Muscle layer of duodenum (tissue), 2 donors: ENCODE results near the gene SFPQ.
"Not testable (repeated sequence)": the region's sequence is repeated elsewhere in the genome, so short reads cannot be mapped to it uniquely, and the experiment has no call there.

Experiments used
- H3K27ac ChIP-seq: one replicate; pipeline ENCODE4 v1.7.0; 2013; ENCODE audit warnings: mild to moderate bottlenecking, low read length
- H3K27me3 ChIP-seq: one replicate; pipeline ENCODE4 v1.7.0; 2013; ENCODE audit warnings: low read depth, mild to moderate bottlenecking, control low read depth, low read length
- H3K36me3 ChIP-seq, 2 donors: one replicate each; pipeline ENCODE4 v1.7.0; 2013; ENCODE audit warnings: low read length in 2 of 2, control low read depth in 1 of 2, mild to moderate bottlenecking in 1 of 2; ENCODE audit not compliant: insufficient read depth in 2 of 2, control insufficient read depth in 1 of 2
- H3K4me1 ChIP-seq, 2 donors: one replicate each; pipeline ENCODE4 v1.7.0; 2013; ENCODE audit warnings: low read length in 2 of 2, mild to moderate bottlenecking in 2 of 2, control low read depth in 1 of 2, moderate library complexity in 1 of 2; ENCODE audit not compliant: insufficient read depth in 2 of 2, control insufficient read depth in 1 of 2
- H3K4me3 ChIP-seq, 2 donors: one replicate each; pipeline ENCODE4 v1.7.0; 2013; ENCODE audit warnings: low read length in 2 of 2, low read depth in 1 of 2, mild to moderate bottlenecking in 1 of 2
- H3K9me3 ChIP-seq, 2 donors: one replicate each; pipeline ENCODE4 v1.7.0; 2013; ENCODE audit warnings: low read length in 2 of 2, control low read depth in 1 of 2, mild to moderate bottlenecking in 1 of 2; ENCODE audit not compliant: control insufficient read depth in 1 of 2
- donor health status: healthy.

Gene SFPQ, protein sequence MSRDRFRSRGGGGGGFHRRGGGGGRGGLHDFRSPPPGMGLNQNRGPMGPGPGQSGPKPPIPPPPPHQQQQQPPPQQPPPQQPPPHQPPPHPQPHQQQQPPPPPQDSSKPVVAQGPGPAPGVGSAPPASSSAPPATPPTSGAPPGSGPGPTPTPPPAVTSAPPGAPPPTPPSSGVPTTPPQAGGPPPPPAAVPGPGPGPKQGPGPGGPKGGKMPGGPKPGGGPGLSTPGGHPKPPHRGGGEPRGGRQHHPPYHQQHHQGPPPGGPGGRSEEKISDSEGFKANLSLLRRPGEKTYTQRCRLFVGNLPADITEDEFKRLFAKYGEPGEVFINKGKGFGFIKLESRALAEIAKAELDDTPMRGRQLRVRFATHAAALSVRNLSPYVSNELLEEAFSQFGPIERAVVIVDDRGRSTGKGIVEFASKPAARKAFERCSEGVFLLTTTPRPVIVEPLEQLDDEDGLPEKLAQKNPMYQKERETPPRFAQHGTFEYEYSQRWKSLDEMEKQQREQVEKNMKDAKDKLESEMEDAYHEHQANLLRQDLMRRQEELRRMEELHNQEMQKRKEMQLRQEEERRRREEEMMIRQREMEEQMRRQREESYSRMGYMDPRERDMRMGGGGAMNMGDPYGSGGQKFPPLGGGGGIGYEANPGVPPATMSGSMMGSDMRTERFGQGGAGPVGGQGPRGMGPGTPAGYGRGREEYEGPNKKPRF

DNA sequence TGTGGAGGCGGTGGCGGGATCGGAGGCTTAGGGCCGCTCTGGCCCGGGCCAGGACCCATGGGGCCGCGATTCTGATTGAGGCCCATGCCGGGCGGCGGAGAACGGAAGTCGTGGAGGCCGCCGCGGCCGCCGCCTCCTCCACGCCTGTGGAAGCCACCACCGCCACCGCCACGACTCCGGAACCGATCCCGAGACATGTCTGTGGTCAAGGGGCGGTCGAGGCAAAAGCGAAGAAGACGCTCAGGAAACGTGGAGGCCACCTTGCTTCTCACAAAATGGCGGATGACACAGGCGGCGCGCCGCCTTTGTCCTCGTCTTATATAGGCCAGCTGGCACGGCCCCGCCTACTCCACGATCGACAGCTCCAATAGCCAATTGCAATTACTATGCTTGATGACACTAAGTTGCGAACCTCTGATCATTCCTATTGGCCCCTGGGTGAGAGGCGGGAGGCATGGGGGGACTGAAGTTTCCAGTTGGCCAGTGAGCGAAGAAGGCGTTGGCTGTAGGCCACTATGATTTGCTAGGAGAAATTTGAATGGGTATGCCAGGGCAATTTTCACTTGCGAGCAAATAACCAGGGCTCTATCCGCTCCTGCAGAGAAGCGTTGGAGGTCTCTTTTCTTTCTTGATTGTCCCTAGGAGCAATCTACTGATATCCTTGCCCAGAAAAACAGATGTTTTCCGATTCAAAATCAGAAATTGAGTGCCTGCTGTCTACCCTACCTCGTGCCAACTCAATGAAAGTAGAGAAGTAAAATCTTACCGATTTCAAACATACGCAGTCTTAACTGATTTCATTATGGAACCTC lies at the start of gene SFPQ:
Gene SFPQ (minus strand): TSS at position 293 of the 812 bp plus-strand sequence. CDS start 96 bp downstream, at position 197.
- H3K4me3 ChIP-seq = peak within 1 kb of the TSS; percentile 95 to 99
- peak within 1 kb of the TSS; percentile 92 for H3K27ac ChIP-seq
- H3K4me1 ChIP-seq = peaks cover 15 to 29% of the 10 kb centered on the region in 2 donors
- peaks cover 33 to 34% of the 10 kb centered on the region in 2 donors for H3K36me3 ChIP-seq
- no peaks in the 10 kb centered on the region for H3K9me3 ChIP-seq
- no peaks in the 10 kb centered on the region for H3K27me3 ChIP-seq

DNA sequence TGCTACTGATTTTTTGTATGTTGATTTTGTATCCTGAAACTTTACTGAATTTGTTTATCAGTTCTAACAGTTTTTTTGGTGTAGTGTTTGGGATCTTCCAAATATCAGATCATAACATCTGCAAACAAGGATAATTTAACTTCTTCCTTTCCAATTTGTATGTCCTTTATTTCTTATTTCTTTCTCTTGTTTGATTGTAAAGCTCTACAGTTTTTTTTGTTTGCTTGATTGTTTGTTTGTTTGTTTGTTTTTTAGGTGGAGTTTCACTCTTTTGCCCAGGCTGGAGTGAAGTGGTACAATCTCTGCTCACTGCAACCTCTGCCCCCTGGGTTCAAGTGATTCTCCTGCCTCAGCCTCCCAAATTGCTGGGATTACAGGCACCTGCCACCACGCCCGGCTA lies 43.8 kb upstream of the SFPQ start:
- not testable (repeated sequence) for H3K4me1 ChIP-seq, H3K9me3 ChIP-seq, H3K4me3 ChIP-seq, H3K27me3 ChIP-seq, H3K27ac ChIP-seq, H3K36me3 ChIP-seq

DNA sequence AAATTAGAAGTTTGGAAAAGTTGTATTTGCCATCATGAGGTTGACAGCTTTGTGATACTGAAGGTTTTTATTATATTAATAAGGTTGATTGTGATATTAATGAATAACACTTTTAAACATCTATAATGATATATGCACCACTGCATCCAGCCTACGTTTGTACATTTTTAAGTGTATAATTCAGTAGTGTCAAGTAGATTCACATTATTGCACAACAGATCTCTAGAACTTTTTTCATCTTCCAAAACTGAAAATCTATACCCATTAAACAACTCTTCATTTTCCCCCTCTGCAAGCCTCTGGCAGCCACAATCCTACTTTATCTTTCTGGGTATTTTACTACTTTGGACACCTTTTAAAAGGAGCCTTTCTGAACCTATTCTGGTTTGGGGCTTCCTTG lies 38.3 kb upstream of the SFPQ start:
- H3K27me3 ChIP-seq = no peaks in the 10 kb centered on the region
- no peaks in the 10 kb centered on the region for H3K9me3 ChIP-seq
- no peaks in the 10 kb centered on the region for H3K4me1 ChIP-seq
- H3K36me3 ChIP-seq = no peaks in the 10 kb centered on the region
- no peak overlapping the region for H3K27ac ChIP-seq
- H3K4me3 ChIP-seq = no peak overlapping the region

DNA sequence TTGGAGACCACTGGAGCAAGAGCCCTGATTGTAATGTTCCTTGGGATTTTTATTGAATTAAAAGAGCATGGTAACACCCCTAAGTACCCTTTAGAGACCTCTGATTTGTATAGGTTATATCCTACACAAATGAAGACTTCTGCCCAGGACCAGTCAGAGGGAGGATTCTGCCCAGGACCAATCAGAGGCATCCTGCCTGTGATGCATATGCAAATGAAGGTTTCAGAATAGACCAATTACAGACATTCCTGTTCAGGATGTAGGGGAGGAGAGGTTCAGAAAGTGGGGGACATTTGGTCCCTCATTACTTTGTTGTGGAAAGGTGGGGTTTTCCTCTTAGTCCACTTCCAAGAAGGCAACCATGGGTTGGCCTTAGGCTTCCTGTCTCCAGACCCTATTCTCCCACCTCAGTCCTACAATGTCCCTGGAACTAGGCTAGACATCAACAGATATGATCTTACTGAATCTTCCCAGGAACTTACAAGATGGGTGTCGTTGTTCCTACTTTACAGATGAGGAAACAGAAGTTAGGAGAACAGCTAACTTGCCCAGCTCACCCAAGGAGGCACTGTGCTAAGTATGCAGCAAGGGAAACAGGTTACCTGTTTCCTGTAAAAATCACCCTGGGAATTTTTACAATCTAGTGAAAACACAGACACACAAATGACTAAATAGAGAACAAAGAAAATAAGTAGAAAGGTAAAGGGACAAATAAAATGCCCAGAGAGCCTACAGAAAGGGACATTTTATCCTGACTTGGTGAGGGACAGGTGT lies 36.8 kb upstream of the SFPQ start:
- Histone ChIP-seq H3K4me1 (no peaks in the 10 kb centered on the region), H3K36me3 (no peaks in the 10 kb centered on the region), H3K27ac (no peak overlapping the region), H3K4me3 (no peak overlapping the region), H3K9me3 (no peaks in the 10 kb centered on the region), H3K27me3 (no peaks in the 10 kb centered on the region)

DNA sequence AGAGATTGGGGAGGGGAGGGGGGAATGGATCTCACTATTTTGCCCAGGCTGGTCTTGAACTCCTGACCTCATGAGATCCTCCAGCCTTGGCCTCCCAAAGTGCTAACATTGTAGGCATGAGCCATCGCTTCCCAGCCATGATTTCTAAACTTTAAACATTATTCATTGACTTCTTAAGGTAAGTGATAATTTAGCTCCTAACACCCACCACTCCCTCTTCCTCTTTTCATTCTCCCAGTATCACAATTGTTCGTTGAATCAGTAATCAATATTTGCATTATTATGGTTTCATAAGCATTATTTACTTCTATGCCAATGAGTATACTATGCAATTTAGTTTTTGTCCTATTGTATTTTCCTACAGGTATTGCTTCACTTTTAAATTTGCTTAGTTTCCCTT lies 33.6 kb upstream of the SFPQ start:
- H3K27ac ChIP-seq = no peak overlapping the region
- no peaks in the 10 kb centered on the region for H3K9me3 ChIP-seq
- peaks cover 0 to 13% of the 10 kb centered on the region in 2 donors for H3K4me1 ChIP-seq
- H3K4me3 ChIP-seq = no peak overlapping the region
- no peaks in the 10 kb centered on the region for H3K27me3 ChIP-seq
- no peaks in the 10 kb centered on the region for H3K36me3 ChIP-seq

DNA sequence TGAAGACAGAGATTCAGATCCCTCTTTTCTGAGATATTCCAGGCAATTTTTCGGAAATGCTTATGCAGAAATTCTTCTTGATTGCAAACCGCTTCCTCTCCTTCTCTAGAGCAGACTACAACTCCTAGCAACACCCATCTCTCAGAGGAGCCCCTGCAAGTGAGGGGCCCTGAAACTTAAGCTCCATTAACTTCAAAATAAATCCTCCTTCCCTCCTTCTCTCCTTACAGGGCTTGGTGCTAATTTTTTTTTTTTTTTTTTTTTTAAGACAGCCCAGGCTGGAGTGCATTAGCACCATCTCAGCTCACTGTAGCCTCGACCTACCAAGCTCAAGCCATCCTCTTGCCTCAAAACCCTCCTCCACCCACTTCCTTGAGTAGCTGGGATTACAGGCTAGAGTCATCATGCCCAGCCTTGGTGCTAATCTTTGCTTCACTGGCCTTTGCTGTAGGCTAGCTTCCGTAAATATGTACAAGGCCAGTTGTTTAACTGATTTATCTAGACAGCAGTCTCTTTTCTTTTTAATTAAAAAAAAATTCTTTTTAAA lies 30.2 kb upstream of the SFPQ start:
- H3K27ac ChIP-seq = peak overlapping the region; percentile 16
- H3K4me1 ChIP-seq = peaks cover 0 to 13% of the 10 kb centered on the region in 2 donors

DNA sequence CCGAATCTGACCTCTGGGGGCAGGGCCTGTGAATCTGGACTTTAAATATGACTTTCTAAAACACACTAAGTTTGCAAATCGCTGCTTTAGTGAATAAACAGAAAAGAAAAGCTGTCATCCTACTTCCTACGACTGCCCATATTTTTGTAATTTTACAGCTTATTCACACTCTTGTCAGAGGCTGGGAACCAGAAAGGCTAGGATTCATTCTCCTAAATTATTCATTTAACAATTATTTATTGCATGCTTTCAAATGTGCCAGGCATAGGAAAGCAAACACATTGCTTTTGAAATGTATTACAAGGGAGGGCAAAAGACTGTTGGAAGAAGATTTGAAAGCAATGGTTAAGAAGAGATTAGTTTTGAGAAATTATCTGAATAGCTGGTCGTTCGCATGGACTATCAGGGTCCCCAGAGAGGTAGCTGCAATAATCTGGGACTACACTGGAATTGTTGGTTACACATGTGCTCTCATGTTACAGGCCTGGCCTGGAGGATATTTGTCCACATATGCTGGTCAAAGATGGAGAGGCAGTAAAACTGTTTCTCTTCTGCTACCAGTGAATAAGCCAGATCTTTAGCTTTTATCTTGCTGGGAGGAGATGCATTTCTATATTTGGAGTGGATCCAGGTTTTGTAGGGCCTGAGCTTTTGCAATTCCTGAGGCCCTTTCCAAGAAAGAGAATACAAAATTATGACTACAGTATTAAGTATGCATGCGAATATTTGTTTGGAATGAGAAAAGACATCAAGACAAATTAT lies 29.6 kb upstream of the SFPQ start:
- Histone ChIP-seq H3K4me1 (peaks cover 0 to 13% of the 10 kb centered on the region in 2 donors), H3K36me3 (no peaks in the 10 kb centered on the region), H3K9me3 (no peaks in the 10 kb centered on the region), H3K27ac (peak overlapping the region; percentile 29), H3K4me3 (no peak overlapping the region), H3K27me3 (no peaks in the 10 kb centered on the region)

More for the DNA sequence above, 30.2 kb upstream of the SFPQ start:
- no peaks in the 10 kb centered on the region for H3K27me3 ChIP-seq
- H3K36me3 ChIP-seq = no peaks in the 10 kb centered on the region
- no peaks in the 10 kb centered on the region for H3K9me3 ChIP-seq
- H3K4me3 ChIP-seq = no peak overlapping the region

DNA sequence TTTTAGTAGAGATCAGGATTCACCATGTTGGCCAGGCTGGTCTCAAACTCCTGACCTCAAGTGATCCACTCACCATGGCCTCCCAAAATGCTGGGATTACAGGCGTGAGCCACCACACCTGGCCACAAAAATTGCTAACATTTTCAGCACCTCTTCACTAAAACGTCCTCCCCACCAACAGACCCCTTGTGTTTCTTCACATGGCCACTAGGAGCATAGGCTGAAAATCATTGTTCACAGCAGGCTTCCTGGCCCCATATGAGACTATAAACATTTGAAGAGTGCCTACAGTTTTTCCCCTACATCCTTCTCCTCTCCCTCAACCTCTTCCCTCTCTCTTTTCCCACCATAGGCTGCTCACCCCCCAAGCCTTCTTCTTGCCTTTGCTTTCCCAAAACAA lies 28.0 kb upstream of the SFPQ start:
- Histone ChIP-seq H3K9me3 (no peaks in the 10 kb centered on the region), H3K36me3 (no peaks in the 10 kb centered on the region), H3K27ac (no peak overlapping the region), H3K4me1 (peaks cover 0 to 13% of the 10 kb centered on the region in 2 donors), H3K27me3 (no peaks in the 10 kb centered on the region), H3K4me3 (no peak overlapping the region)

DNA sequence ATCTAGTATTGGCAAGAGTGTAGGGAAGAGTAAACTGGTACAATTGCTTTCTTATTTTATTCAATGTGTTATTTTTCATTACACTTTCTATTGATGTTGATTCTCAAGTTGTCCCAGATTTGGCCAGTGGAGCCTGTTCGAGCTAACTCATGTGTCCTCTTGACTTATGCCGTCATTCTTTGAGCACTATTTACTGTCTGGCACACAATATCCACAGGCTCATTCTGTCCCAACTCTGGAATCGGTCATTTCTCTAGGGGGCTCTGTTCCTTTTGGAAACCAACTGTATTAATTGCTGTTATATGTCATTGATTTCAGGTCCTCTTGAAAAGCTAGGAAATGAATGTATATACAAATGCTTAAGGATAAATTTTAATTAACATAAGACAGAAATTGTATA lies 22.4 kb upstream of the SFPQ start:
- no peaks in the 10 kb centered on the region for H3K9me3 ChIP-seq
- H3K27me3 ChIP-seq = no peaks in the 10 kb centered on the region
- H3K27ac ChIP-seq = no peak overlapping the region
- H3K4me1 ChIP-seq = peaks cover 0 to 9% of the 10 kb centered on the region in 2 donors
- H3K36me3 ChIP-seq = no peaks in the 10 kb centered on the region
- H3K4me3 ChIP-seq = no peak overlapping the region

DNA sequence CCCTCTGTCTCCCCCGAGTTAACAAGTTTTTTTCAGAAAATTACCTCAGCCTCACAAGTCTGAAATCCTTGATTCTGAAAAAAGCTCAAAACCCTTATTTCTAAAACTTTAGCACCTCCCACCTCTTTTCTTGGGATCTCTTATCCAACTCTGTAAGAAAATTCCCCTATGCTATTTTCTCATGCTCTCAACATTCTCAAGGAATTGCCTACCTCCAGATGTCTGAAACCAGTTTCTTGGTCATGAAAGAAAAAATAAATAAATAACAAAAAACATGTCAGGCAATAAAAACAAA lies 18.1 kb upstream of the SFPQ start:
- H3K4me1 ChIP-seq = peaks cover 0 to 12% of the 10 kb centered on the region in 2 donors
- no peaks in the 10 kb centered on the region for H3K9me3 ChIP-seq
- H3K36me3 ChIP-seq = no peaks in the 10 kb centered on the region
- no peak overlapping the region for H3K27ac ChIP-seq
- H3K4me3 ChIP-seq = no peak overlapping the region
- no peaks in the 10 kb centered on the region for H3K27me3 ChIP-seq
